PC-3 (cell line): ENCODE results near the gene YAF2.
"Not testable (repeated sequence)": the region's sequence is repeated elsewhere in the genome, so short reads cannot be mapped to it uniquely, and the experiment has no call there.

Experiments
- CTCF ChIP-seq: fragments of 300-600 bp; sonication (generic); conservative IDR thresholded peaks from 2 replicates; pipeline ENCODE4 v1.5.1; 2017; ENCODE audit warnings: antibody characterized with exemption, low read depth, mild to moderate bottlenecking, low read length
- EZH2phosphoT487 ChIP-seq: fragments of 300-600 bp; sonication (generic); IDR thresholded peaks from 2 replicates; pipeline ENCODE4 v1.6.1; 2018; ENCODE audit warnings: mild to moderate bottlenecking, antibody characterized with exemption, low read length, borderline replicate concordance

DNA sequence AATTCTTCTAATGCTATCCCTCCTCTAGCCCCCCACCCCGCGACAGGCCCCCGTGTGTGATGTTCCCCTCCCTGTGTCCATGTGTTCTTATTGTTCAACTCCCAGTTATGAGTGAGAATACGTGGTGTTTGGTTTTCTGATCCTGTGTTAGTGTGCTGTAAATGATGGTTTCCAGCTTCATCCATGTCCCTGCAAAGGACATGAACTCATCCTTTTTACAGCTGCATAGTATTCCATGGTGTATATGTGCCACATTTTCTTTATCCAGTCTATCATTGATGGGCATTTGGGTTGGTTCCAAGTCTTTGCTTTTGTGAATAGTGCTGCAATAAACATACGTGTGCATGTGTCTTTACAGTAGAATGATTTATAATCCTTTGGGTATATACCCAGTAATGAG lies 13.5 kb downstream of the YAF2 start:
- TF ChIP-seq CTCF, EZH2phosphoT487: not testable (repeated sequence)
